GM10847 (cell line): Measurements from ENCODE around the gene ITGB1.

Experiments used
- POLR2A ChIP-seq: IDR thresholded peaks from 2 replicates; pipeline ENCODE4 v1.6.1; 2011; ENCODE audit not compliant: insufficient read length; ENCODE audit errors: extremely low read depth

Gene ITGB1

GRCh38 chr10:32948451-32948850, 9.6 kb downstream of the ITGB1 start:
- no peak for TF ChIP-seq POLR2A

- TF ChIP-seq POLR2A = no peak
Measured at GRCh38 chr10:32947586-32947985, 10.4 kb downstream of the ITGB1 start.

GRCh38 chr10:32946108-32946507, 11.9 kb downstream of the ITGB1 start:
- no peak for TF ChIP-seq POLR2A

GRCh38 chr10:32943854-32944661, 14.0 kb downstream of the ITGB1 start:
- no peak for TF ChIP-seq POLR2A

- no peak for TF ChIP-seq POLR2A
Measured at GRCh38 chr10:32943395-32943794, 14.6 kb downstream of the ITGB1 start.

- TF ChIP-seq POLR2A = no peak
Measured at GRCh38 chr10:32942081-32942480, 15.9 kb downstream of the ITGB1 start.

- no peak for TF ChIP-seq POLR2A
Measured at GRCh38 chr10:32941357-32941756, 16.7 kb downstream of the ITGB1 start.

GRCh38 chr10:32940321-32941301, 17.4 kb downstream of the ITGB1 start:
- TF ChIP-seq POLR2A = no peak

GRCh38 chr10:32939296-32940111, 18.5 kb downstream of the ITGB1 start:
- no peak for TF ChIP-seq POLR2A

- TF ChIP-seq POLR2A = no peak
Measured at GRCh38 chr10:32938554-32939061, 19.4 kb downstream of the ITGB1 start.

GRCh38 chr10:32937911-32938424, 20.1 kb downstream of the ITGB1 start:
- TF ChIP-seq POLR2A = no peak

GRCh38 chr10:32932225-32932729, 25.8 kb downstream of the ITGB1 start:
- TF ChIP-seq POLR2A = no peak

GRCh38 chr10:32931593-32931992, 26.4 kb downstream of the ITGB1 start:
- no peak for TF ChIP-seq POLR2A

GRCh38 chr10:32930036-32930435, 28.0 kb downstream of the ITGB1 start:
- no peak for TF ChIP-seq POLR2A
